Small intestine (tissue), 7 donors: Measurements from ENCODE around the gene SLC7A7. TPM values are rescaled to one million over a fixed set of nuclear protein-coding genes. Genes with fewer than 3 reads are reported as not detected.
"Not testable (repeated sequence)": the region's sequence is repeated elsewhere in the genome, so short reads cannot be mapped to it uniquely, and the experiment has no call there.

ENCODE experiments used
- DNase-seq, 2 donors: peaks; one replicate each; pipeline versions ENCODE4 v3.0.0 to v3.0.0-alpha.2; 2013
- FAIRE-seq: peaks from 2 replicates; lab custom pipeline; 2012; peaks lifted over from hg19 to GRCh38; lab: Jason Lieb, UNC
- H3K27ac ChIP-seq, 3 donors: one replicate each; pipeline ENCODE4 v1.5.1; 2013; ENCODE audit warnings: low read length in 2 of 3, mild to moderate bottlenecking in 2 of 3, control low read depth in 1 of 3, inconsistent platforms in 1 of 3, low read depth in 1 of 3, moderate library complexity in 1 of 3
- H3K27me3 ChIP-seq, 3 donors: one replicate each; pipeline ENCODE4 v1.6.1; 2013; ENCODE audit warnings: low read length in 3 of 3, inconsistent platforms in 1 of 3; ENCODE audit not compliant: control insufficient read depth in 3 of 3, insufficient read depth in 3 of 3
- H3K36me3 ChIP-seq, 3 donors: one replicate each; pipeline ENCODE4 v1.6.1; 2013; ENCODE audit warnings: low read length in 3 of 3, inconsistent platforms in 1 of 3, low read depth in 1 of 3, mild to moderate bottlenecking in 1 of 3, moderate library complexity in 1 of 3; ENCODE audit not compliant: control insufficient read depth in 3 of 3, insufficient read depth in 2 of 3
- H3K4me1 ChIP-seq, 3 donors: one replicate each; pipeline ENCODE4 v1.6.1; 2013; ENCODE audit warnings: low read length in 2 of 3, inconsistent platforms in 1 of 3, low read depth in 1 of 3, mild to moderate bottlenecking in 1 of 3, moderate library complexity in 1 of 3; ENCODE audit not compliant: control insufficient read depth in 3 of 3, insufficient read depth in 2 of 3
- H3K4me3 ChIP-seq, 3 donors: one replicate each; pipeline ENCODE4 v1.5.1; 2013; ENCODE audit warnings: low read length in 3 of 3, control low read depth in 1 of 3, inconsistent platforms in 1 of 3, low read depth in 1 of 3, mild to moderate bottlenecking in 1 of 3, moderate library complexity in 1 of 3
- H3K9me3 ChIP-seq, 2 donors: one replicate each; pipeline ENCODE4 v1.6.1; 2013; ENCODE audit warnings: low read depth in 1 of 2, low read length in 1 of 2; ENCODE audit not compliant: control insufficient read depth in 2 of 2, insufficient read depth in 1 of 2
- WGBS, 3 donors: extraction: QIAGEN DNeasy Blood & Tissue Kit; methylation state at CpG; one replicate each; pipeline ENCODE4 v1.1.7; 2013; 5-methylcytosine and 5-hydroxymethylcytosine counted together
- polyA plus RNA-seq, 4 donors: library from polyadenylated mRNA; stranded (reverse) in 3 of 4; unstranded in 1 of 4; fragments of 200-250 nt in 3 of 4; fragments of 120-200 nt in 1 of 4; gene quantifications; one replicate each; pipeline versions ENCODE4 v1.2.1 to v1.2.3, GENCODE V29; 2013
- donor health status: healthy with polysubstance abuse.
- donor health status: control.
- donor health status: control.
- donor health status: Bipolar disorder and iron deficiency.
- donor health status: healthy.

The SLC7A7 gene
- polyA plus RNA-seq, 4 donors = 52.9 to 697 (median 287) TPM

GRCh38 chr14:22852940-22853767, 37.9 kb upstream of the SLC7A7 start:
- WGBS, 3 donors = 0 to 2% (median 1%) methylated on average over 20 of the region's 20 CpGs
- peak overlapping the region in 2 of 3 donors; percentile 44 to 61 for H3K4me3 ChIP-seq
- peak overlapping the region; percentile 78 to 100 (median 93) for H3K27ac ChIP-seq
- no peak for FAIRE-seq
- H3K4me1 ChIP-seq = peaks cover 0 to 46% (median 6%) of the 10 kb centered on the region in 3 donors
- H3K9me3 ChIP-seq = peaks cover 0 to 4% of the 10 kb centered on the region in 2 donors
- DNase-seq = peak; percentile 87 to 95
- H3K36me3 ChIP-seq = peaks cover 0 to 8% (median 0%) of the 10 kb centered on the region in 3 donors
- no peaks in the 10 kb centered on the region for H3K27me3 ChIP-seq

DNA sequence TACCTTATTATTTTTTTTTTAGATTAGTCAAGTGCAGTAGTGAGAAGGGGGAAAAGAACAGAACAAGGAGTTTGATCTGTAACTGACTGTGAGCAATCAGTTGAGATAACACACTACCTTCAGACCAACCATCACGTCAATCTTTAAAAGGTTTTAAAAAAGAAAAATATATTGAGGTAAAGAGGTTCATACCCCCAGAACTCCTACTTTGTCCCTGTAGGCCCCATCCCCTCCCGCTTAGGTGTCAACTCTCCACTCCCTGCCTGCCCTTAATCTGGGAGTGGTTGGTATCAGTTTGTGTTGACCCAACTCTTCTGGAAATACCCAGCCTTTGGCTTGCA, 37.3 kb upstream of the SLC7A7 start:
- FAIRE-seq (no peak), DNase-seq (peak in 1 of 2 donors; percentile 95)
- 9 to 63% (median 39%) methylated on average over 2 of the region's 2 CpGs for WGBS, 3 donors
- peaks cover 0 to 14% (median 0%) of the 10 kb centered on the region in 3 donors for H3K36me3 ChIP-seq
- H3K4me1 ChIP-seq = peaks cover 0 to 52% (median 6%) of the 10 kb centered on the region in 3 donors
- no peaks in the 10 kb centered on the region for H3K27me3 ChIP-seq
- no peak overlapping the region for H3K4me3 ChIP-seq
- H3K27ac ChIP-seq = peak overlapping the region in 2 of 3 donors; percentile 93 to 100
- H3K9me3 ChIP-seq = peaks cover 0 to 4% of the 10 kb centered on the region in 2 donors

DNA sequence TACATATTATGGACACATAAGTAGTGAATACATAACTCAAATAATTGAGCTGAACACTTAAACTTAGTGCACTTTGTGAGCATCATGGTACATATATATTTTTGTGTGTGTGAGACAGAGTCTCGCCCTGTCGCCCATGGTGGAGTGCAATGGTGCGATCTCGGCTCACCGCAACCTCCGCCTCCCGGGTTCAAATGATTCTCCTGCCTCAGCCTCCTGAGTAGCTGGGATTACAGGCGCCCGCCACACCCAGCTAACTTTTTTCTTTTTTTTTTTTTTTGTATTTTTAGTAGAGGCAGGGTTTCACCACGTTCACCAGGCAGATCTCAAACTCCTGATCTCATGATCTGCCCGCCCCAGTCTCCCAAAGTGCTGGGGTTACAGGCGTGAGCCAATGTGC, 36.9 kb upstream of the SLC7A7 start:
- not testable (repeated sequence) for FAIRE-seq, DNase-seq, H3K9me3 ChIP-seq, H3K27me3 ChIP-seq, H3K4me3 ChIP-seq
- peaks cover 0 to 52% (median 6%) of the 10 kb centered on the region in 3 donors for H3K4me1 ChIP-seq
- WGBS, 3 donors = 69 to 81% (median 70%) methylated on average over 10 to 12 of the region's 12 CpGs
- peak overlapping the region in 2 of 3 donors; percentile 93 to 100 for H3K27ac ChIP-seq
- H3K36me3 ChIP-seq = peaks cover 0 to 15% (median 0%) of the 10 kb centered on the region in 3 donors

DNA sequence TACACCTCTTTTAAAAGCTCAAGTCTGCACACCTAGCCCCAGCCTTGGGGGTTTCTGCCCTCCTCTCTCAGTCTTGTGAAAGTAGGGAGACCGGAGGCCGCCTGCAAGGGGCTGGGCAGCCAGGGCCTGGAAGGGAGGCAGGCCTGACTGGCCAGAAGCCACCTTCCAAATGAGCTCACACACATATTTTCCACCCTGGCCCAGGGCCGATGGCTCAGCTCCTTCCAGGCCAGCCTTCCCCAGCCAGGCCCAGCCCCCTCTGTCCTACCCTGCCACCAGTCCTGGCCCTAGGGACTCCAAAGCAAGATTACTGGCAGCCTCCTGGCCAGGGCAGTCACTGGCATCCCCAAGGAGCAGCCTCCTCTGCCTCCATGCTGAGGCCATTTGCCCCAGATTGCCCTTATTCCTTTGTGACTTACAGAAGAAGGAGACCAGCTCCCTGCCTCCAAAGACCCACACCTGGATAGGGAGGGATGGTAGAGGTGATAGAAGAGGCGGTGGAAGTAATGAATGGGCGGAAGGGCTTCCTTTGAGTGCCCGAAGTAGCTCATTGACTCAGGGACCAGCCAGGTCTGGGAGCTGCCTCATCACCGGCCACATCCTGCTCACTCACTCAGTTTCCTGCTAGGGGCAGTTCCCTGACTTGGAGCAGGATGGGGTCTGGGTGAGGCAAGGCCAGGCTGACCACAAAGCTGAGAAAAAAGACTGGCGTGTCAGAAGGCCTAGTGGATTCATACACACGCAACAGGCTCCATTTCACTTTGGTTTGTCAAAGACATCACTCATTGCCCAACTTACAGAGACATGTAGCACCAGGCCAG, 35.9 kb upstream of the SLC7A7 start:
- 64 to 81% (median 75%) methylated on average over 9 of the region's 9 CpGs for WGBS, 3 donors
- H3K27ac ChIP-seq = peak overlapping the region; percentile 37 to 100 (median 94)
- H3K4me1 ChIP-seq = peaks cover 0 to 57% (median 6%) of the 10 kb centered on the region in 3 donors
- H3K4me3 ChIP-seq = no peak overlapping the region
- FAIRE-seq (no peak), DNase-seq (peak in 1 of 2 donors; percentile 36)
- H3K36me3 ChIP-seq = peaks cover 0 to 26% (median 3%) of the 10 kb centered on the region in 3 donors
- no peaks in the 10 kb centered on the region for H3K9me3 ChIP-seq
- no peaks in the 10 kb centered on the region for H3K27me3 ChIP-seq

GRCh38 chr14:22849212-22849819, 34.1 kb upstream of the SLC7A7 start:
- peaks cover 0 to 50% (median 3%) of the 10 kb centered on the region in 3 donors for H3K4me1 ChIP-seq
- 56 to 85% (median 84%) methylated on average over 19 of the region's 19 CpGs for WGBS, 3 donors
- FAIRE-seq = no peak

GRCh38 chr14:22848351-22849164, 33.3 kb upstream of the SLC7A7 start:
- DNase-seq = no peak
- Histone ChIP-seq H3K36me3 (peaks cover 0 to 52% (median 6%) of the 10 kb centered on the region in 3 donors), H3K27ac (peak overlapping the region in 2 of 3 donors; percentile 70 to 81), H3K4me3 (no peak overlapping the region), H3K9me3 (no peaks in the 10 kb centered on the region), H3K4me1 (peaks cover 0 to 46% (median 3%) of the 10 kb centered on the region in 3 donors), H3K27me3 (no peaks in the 10 kb centered on the region)
- 32 to 65% (median 53%) methylated on average over 12 of the region's 12 CpGs for WGBS, 3 donors
- no peak for FAIRE-seq

More at GRCh38 chr14:22849212-22849819, 34.1 kb upstream of the SLC7A7 start:
- no peak for DNase-seq
- peaks cover 0 to 44% (median 6%) of the 10 kb centered on the region in 3 donors for H3K36me3 ChIP-seq
- H3K9me3 ChIP-seq = no peaks in the 10 kb centered on the region
- H3K27ac ChIP-seq = peak overlapping the region in 2 of 3 donors; percentile 70 to 81
- no peak overlapping the region for H3K4me3 ChIP-seq
- no peaks in the 10 kb centered on the region for H3K27me3 ChIP-seq

- DNase-seq (no peak), FAIRE-seq (no peak)
- peaks cover 4 to 59% (median 8%) of the 10 kb centered on the region in 3 donors for H3K36me3 ChIP-seq
- 53 to 70% (median 63%) methylated on average over 14 of the region's 14 CpGs for WGBS, 3 donors
- H3K27ac ChIP-seq = peak overlapping the region in 2 of 3 donors; percentile 70 to 81
- no peaks in the 10 kb centered on the region for H3K9me3 ChIP-seq
- H3K27me3 ChIP-seq = no peaks in the 10 kb centered on the region
- H3K4me1 ChIP-seq = peaks cover 0 to 40% (median 3%) of the 10 kb centered on the region in 3 donors
- no peak overlapping the region for H3K4me3 ChIP-seq
Measured at GRCh38 chr14:22847661-22848341, 32.6 kb upstream of the SLC7A7 start.
